AG08395 (cell line): ENCODE results near the gene SFT2D3.

ENCODE experiments used
- DNase-seq: peaks from one replicate; pipeline ENCODE4 v3.0.0; 2012; ENCODE audit warnings: mixed read lengths, low spot score

SFT2D3 gene

DNA sequence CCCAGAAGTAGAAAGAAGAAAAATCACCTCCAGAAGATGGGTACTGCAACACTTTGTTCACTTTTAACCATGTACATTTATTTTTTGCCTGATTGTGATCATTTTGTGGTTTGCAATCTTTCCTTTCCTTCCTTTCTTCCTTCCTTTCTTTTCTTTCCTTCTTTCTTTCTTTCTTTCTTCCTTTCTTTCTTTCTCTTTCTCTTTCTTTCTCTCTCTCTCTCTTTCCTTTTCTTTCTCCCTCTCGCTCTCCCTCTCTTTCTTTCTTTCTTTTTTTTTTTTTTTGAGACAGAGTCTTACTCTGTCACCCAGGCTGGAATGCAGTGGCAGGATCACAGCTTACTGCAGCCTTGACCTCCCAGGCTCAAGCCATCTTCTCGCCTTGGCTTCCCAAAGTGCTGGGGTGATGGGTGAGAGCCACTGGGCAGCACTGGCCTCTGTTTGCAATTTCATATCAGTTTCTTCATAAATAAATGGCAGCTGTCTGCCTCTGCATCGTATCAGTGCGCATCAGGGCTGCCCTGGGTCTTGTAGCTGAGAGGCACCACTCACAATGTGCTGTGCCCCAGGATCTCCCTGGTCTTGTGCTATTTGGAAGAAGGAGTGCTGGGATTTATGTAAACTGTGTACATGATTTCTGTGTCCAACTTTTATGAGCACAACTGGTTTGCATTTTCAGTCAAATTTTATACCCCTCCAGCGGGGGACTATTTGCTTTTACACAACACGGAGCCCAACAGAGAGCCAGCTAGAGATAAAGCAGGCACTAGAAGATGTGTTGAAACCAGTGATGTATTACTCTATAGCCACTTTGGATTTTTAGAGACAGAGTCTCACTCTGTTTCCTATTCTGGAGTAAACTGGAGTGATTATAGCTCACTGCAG, 19.1 kb upstream of the SFT2D3 start:
- no peak for DNase-seq

- DNase-seq, result no peak
Observed at GRCh38 chr2:127683056-127683455, 18.2 kb upstream of the SFT2D3 start.

GRCh38 chr2:127683757-127684156, 17.5 kb upstream of the SFT2D3 start:
- no peak for DNase-seq

- no peak for DNase-seq
Observed at GRCh38 chr2:127685410-127686080, 15.8 kb upstream of the SFT2D3 start.

- no peak for DNase-seq
Observed at GRCh38 chr2:127688405-127688804, 12.9 kb upstream of the SFT2D3 start.

DNA sequence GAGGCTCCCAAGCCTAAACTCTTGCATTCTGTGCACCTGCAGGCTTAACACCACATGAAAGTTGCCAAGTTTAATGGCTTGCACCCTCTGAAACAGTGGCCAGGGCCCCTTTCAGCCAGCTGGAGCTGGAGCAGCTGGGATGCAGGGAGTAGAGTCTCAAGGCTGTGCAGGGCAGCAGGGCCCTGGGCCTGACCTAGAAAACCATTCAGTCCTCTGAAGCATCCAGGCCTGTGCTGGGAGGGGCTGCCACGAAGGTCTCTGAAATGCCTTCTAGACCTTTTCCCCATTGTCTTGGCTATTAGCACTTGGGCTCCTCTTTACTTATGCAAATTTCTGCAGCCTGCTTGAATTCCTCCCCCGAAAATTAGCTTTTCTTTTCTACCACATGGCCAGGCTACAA, 10.6 kb upstream of the SFT2D3 start:
- DNase-seq, result no peak

- no peak for DNase-seq
Observed at GRCh38 chr2:127694986-127695385, 6.3 kb upstream of the SFT2D3 start.

DNA sequence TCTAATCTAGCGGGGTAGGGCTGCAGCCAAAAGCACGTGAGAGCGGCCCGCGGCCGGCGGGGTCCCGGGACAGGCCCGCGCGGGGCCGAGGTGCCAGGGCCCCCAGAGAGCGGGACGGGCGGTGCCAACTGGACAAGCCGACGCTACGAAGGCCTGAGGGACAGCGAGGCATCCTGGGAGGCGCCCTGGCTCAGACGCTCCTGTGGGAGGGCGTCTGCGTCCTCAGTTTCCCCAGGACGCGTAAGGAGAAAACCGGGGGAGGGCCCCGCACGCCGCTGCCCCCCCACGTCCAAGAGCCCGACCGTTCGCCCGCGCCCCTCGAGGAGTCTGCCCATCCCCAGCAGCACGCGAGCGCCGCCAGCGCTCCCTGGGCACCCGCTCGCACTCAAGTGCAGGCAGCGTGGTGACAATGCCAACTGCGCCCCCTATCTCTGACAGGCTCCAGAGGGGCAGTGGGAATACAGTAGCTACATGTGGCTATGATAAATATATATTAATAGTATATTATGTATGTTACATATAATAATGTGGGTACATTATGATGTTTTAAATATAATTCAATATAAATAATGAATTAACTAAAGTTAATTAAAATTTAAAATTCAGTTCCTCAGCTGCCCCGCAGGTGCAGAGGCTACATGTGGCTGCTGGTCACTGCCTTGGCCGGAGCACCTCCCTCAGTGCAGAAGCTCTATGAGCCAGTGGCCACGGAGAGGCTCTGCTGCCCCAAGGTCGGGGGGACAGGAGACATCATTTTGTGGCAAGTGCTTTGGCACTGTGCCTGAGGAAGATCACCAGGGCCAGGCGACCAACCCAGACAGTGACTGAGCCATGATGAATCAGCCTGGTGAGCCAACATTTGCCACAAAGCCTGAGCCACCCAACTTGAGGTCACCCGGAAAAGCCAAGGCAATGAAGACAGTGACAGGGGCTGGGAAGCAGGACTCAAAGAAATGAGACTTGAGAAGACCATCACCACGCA, 5.5 kb upstream of the SFT2D3 start:
- peak; percentile 59 for DNase-seq

DNA sequence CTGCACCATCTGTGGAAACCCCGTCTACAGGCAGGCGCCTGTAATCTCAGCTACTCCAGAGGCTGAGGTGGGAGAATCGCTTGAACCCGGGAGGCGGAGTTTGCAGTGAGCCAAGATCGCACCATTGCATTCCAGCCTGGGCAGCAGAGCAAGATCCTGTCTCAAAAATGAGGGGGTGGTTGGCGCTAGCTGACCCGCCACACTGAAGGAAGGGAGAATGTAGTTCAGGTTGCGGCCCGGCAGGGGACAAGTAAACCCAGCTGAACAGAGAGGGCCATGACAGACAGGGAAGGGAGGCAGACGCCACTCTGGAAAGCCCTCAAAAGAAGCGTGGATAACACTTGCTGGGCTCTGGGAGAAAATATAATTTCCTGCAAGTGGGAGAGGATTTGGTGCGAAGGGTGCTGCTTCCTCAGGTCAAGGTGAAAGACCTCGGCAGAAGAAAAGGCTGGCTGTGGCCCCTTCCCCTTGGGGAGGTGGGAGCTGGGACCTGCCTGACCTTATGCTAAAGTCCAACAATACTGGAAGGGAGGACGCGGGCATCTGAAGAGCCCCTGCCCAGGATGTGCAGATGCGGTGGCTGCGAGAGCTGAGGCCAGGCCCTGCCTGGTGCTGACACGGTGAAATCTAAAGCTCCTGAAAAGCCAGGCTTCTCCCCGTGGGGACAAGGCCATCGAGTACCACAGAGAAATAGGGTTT, 3.7 kb upstream of the SFT2D3 start:
- no peak for DNase-seq

DNA sequence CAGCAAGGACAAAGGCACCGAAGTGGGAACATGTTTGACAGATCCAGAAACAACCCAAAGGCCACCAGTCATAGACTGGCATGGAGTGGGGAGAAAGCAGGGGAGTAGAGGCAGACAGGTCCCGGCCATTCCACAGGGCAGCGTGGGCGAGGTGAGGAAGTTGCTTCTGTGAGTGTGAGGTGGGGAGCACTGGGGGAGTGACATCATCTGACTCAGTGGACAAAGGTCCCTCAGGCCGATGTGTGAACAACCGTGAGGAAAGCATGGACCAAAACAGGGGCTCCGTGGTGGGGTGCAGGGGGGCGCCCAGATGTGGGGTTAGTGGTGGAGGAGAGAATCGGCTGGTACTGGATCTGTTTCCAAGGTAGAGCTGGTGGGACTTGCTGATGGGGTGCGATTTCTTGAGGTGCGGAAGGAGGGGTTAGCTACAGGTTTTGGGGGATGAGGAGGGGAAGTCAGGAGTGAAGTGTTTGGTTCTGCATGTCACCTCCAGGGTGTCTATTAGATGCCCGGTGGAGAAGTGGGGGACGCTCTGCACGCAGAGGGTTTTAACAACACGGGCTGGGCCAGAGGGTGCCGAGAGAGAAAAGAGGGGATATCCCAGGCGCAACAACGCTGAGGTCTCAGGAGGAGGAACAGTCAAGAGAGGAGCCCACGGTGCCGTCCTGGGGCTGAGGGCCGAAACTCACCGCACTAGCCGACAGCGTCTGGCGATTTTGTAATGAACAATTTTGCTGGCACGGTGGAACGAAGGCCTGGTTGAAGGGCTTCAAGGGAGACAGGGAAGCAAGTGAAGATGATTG, 2.5 kb upstream of the SFT2D3 start:
- no peak for DNase-seq

DNA sequence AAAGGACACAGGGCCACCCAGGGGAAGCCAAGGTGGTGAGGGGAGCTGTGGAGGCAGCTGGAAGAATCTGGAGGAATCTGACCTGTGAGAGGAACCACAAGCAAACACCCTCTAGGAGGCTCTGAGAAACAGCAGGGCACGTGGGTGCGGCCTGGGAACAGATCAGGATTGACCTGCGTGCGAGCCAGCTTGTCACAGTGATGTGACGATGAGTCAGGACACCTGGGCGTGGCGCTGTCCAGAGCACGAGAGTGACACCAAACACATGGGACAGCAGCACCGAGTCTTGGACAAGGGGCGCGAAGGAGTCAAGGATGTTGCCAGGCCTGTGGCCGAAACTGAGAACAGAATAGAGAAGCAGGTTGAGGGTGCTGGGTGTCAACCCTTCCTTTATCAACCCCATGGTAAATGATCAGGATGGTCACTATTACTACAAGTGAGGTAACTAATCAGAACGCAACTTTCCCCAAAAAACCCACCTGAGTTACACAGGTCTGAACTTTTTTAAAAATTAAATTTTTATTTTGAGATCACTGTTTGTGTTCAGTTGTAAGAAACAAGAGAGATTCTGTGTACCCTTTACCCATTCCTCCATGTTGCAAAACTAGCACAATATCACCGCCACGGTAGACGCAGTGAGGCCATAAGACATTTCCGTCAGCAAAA, 637 bp upstream of the SFT2D3 start:
- no peak for DNase-seq

DNA sequence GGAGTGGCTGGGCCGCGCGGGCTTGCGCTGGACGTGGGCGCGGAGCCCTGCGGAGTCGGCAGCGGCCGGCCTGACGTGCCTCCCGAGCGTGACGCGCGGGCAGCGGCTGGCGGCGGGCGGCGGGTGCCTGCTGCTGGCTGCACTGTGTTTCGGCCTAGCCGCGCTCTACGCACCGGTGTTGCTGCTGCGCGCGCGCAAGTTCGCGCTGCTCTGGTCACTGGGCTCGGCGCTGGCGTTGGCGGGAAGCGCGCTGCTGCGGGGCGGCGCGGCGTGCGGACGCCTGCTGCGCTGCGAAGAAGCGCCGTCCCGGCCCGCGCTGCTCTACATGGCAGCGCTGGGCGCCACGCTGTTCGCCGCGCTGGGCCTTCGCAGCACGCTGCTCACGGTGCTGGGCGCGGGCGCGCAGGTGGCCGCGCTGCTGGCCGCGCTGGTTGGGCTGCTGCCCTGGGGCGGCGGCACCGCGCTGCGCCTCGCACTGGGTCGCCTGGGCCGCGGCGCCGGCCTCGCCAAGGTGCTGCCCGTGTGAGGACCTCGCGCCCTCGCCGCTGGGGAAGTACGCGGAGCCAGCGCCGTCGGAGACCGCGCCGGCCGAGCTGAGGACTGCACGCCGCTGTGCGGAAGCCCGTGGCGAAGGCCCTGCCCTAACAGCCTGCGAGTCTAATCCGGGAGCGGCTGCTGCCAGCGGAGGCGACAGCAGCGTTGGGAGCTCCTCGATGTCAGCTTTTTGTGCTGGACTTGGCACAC, 526 bp downstream of the SFT2D3 start:
- DNase-seq, result peak; percentile 77

GRCh38 chr2:127702395-127703009, 1.2 kb downstream of the SFT2D3 start:
- DNase-seq, result no peak

- DNase-seq, result no peak
Observed at GRCh38 chr2:127703282-127703681, 2.0 kb downstream of the SFT2D3 start.

GRCh38 chr2:127704641-127705390, 3.5 kb downstream of the SFT2D3 start:
- DNase-seq, result no peak

DNA sequence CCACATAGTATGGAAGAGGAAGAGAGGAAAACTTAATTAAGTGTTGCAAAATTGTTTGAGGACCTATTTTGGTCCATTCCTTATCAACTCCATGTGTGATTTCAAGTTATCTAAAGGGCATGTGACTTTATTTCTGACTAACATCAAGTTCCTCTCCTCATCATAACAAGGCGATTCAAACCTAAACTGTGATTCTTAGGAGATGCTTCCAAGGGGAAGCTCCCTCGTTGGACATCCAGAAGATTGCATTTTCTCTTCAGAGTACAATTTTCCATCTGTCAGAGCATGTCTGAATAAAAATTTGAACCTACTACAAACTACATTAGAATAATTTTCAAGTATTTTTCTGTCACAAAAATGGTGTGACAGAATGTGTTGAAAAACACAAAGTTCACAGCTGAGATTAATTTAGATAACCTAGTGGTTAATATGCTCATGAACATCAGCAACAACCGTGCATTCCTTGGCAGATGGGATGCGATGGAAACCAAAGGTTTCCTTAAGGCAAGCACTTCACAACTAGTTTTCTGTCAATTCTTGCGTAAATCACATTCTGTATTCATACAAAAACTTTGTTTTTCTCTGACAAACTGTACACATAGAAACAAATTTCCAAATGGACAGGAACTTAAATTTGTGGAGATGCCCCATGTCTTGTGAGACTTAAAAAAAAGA, 4.2 kb downstream of the SFT2D3 start:
- peak; percentile 18 for DNase-seq

- no peak for DNase-seq
Observed at GRCh38 chr2:127706215-127706990, 5.1 kb downstream of the SFT2D3 start.
